Endothelial cell of umbilical vein (primary cell): ENCODE results near the gene URM1. TPM values are rescaled to one million over a fixed set of nuclear protein-coding genes. Genes with fewer than 3 reads are reported as not detected.

ENCODE experiments used
- BruUV-seq: library from RNA; stranded (reverse); fragments of 400-500 nt; replicated peaks from 2 replicates; lab custom pipeline; 2021; lab: Mats Ljungman, UMichigan
- CTCF ChIA-PET: fragments of 300-600, 350-600 bp; sonication (Branson Sonifier 250); formaldehyde crosslinking; loops from one replicate; lab custom pipeline; 2021; ENCODE audit warnings: antibody characterized with exemption, inconsistent platforms; lab: Charles Lee
- POLR2A ChIA-PET: fragments of 300-600, 350-600 bp; sonication (Branson Sonifier 250); formaldehyde crosslinking; loops from one replicate; lab custom pipeline; 2021; ENCODE audit warnings: antibody characterized with exemption, inconsistent platforms; lab: Charles Lee
- DNase-seq: peaks from one replicate; pipeline ENCODE4 v3.0.0-alpha.2; 2011; ENCODE audit warnings: low read depth, low spot score
- FAIRE-seq: peaks from 2 replicates; lab custom pipeline; 2011; peaks lifted over from hg19 to GRCh38; lab: Jason Lieb, UNC
- H2AFZ ChIP-seq: 2 replicates; pipeline ENCODE4 v1.6.0; 2012; ENCODE audit warnings: low read depth, low read length, control low read depth, inconsistent platforms
- H3K27ac ChIP-seq: 2 replicates; pipeline ENCODE4 v1.5.1; 2011; ENCODE audit warnings: low read depth, mild to moderate bottlenecking, control low read depth, low read length, moderate library complexity; ENCODE audit not compliant: insufficient read depth
- H3K27me3 ChIP-seq, 2 experiments: 2 replicates each; pipeline versions ENCODE4 v1.6.0 to v1.6.1; 2011; ENCODE audit warnings: low read length in 2 of 2, mixed read lengths in 1 of 2; ENCODE audit not compliant: control insufficient read depth in 2 of 2, insufficient read depth in 2 of 2
- H3K36me3 ChIP-seq, 2 experiments: 2 replicates in 1 of 2; 3 replicates in 1 of 2; pipeline ENCODE4 v1.5.1; 2011; ENCODE audit warnings: low read length in 2 of 2, mild to moderate bottlenecking in 1 of 2, moderate library complexity in 1 of 2; ENCODE audit not compliant: control insufficient read depth in 2 of 2, insufficient read depth in 2 of 2; ENCODE audit errors: extremely low read depth in 1 of 2
- H3K4me1 ChIP-seq: 3 replicates; pipeline ENCODE4 v1.5.1; 2011; ENCODE audit warnings: mild to moderate bottlenecking, low read length; ENCODE audit not compliant: control insufficient read depth, insufficient read depth; ENCODE audit errors: extremely low read depth
- H3K4me2 ChIP-seq: 2 replicates; pipeline ENCODE4 v1.6.1; 2011; ENCODE audit warnings: low read length, control low read depth, mixed read lengths; ENCODE audit not compliant: insufficient read depth
- H3K4me3 ChIP-seq, 3 experiments: fragments of 200-600 bp in 1 of 3; sonication (generic), shearing (Covaris generic) in 1 of 3; replicated peaks in 1 of 3; 2 replicates each; pipeline ENCODE4 v1.5.1; 2011 to 2016; ENCODE audit warnings: control low read depth in 3 of 3, low read length in 3 of 3, mild to moderate bottlenecking in 2 of 3, inconsistent platforms in 1 of 3, low read depth in 1 of 3, moderate library complexity in 1 of 3; ENCODE audit not compliant: insufficient read depth in 1 of 3
- H3K79me2 ChIP-seq: 2 replicates; pipeline ENCODE4 v1.6.0; 2012; ENCODE audit warnings: low read length, inconsistent platforms; ENCODE audit not compliant: control insufficient read depth, insufficient read depth
- H3K9ac ChIP-seq: replicated peaks from 2 replicates; pipeline ENCODE3; 2011; ENCODE audit warnings: low read length, control low read depth; ENCODE audit not compliant: insufficient read depth; ENCODE audit errors: extremely low read depth
- H3K9me1 ChIP-seq: replicated peaks from 3 replicates; pipeline ENCODE4 v1.6.0; 2011; ENCODE audit warnings: mild to moderate bottlenecking, low read length; ENCODE audit not compliant: control insufficient read depth, insufficient read depth; ENCODE audit errors: extremely low read depth
- H3K9me3 ChIP-seq: replicated peaks from 2 replicates; pipeline ENCODE4 v1.5.1; 2012; ENCODE audit warnings: low read length, inconsistent platforms; ENCODE audit not compliant: control insufficient read depth, insufficient read depth
- H4K20me1 ChIP-seq: replicated peaks from 2 replicates; pipeline ENCODE3; 2011; ENCODE audit warnings: mild to moderate bottlenecking, low read length; ENCODE audit not compliant: control insufficient read depth, insufficient read depth; ENCODE audit errors: extremely low read depth
- FOS ChIP-seq: IDR thresholded peaks from 2 replicates; pipeline ENCODE4 v1.6.1; 2011; ENCODE audit warnings: mild to moderate bottlenecking, low read length, moderate library complexity, borderline replicate concordance; ENCODE audit not compliant: insufficient read depth
- JUN ChIP-seq: IDR thresholded peaks from 2 replicates; pipeline ENCODE4 v1.6.1; 2011; ENCODE audit warnings: borderline replicate concordance, low read depth; ENCODE audit not compliant: insufficient read length, insufficient read depth
- MYC ChIP-seq: IDR thresholded peaks from one replicate; pipeline ENCODE4 v1.6.1; 2011; ENCODE audit warnings: mild to moderate bottlenecking, low read depth, low read length
- POLR2A ChIP-seq: IDR thresholded peaks from 2 replicates; pipeline ENCODE4 v1.6.1; 2012; ENCODE audit warnings: low read depth, mild to moderate bottlenecking, control low read depth, low read length
- POLR2AphosphoS5 ChIP-seq: IDR thresholded peaks from 2 replicates; pipeline ENCODE4 v1.6.1; 2012; ENCODE audit warnings: low read depth, mild to moderate bottlenecking, control low read depth, low read length, moderate library complexity; ENCODE audit not compliant: insufficient read depth
- dilution Hi-C: fragments of 300-500 bp; cut with MboI; formaldehyde crosslinking; loops from one replicate; pipeline ENCODE4 v1.15.0; 2019; ENCODE audit warnings: low sequenced_read_pairs; ENCODE audit not compliant: extremely low pct_ligation_motif_present
- intact Hi-C: fragments of 100-400 bp; cut with micrococcal nuclease; formaldehyde crosslinking; loops from one replicate; pipeline ENCODE4 v1.10.0; 2022
- polyA plus RNA-seq, 4 experiments: library from polyadenylated mRNA; depleted of rRNA in 3 of 4; stranded (reverse) in 3 of 4; unstranded in 1 of 4; fragments of >200 nt; gene quantifications; 2 replicates each; pipeline versions ENCODE4 v1.2.1 to v1.2.3, GENCODE V29; 2011 to 2012; ENCODE audit warnings: missing spikeins in 1 of 4
- total RNA-seq: library from RNA; stranded (reverse); gene quantifications from 2 replicates; pipeline ENCODE4 v1.2.3, GENCODE V29; 2021
- TF ChIP-seq, protein P1 (sequence below), 2 donors: IDR thresholded peaks; 1 replicate in 1 of 2; 2 replicates in 1 of 2; pipeline ENCODE4 v1.5.1; 2011; ENCODE audit warnings: low read length in 2 of 2, mild to moderate bottlenecking in 2 of 2, moderate library complexity in 2 of 2, control low read depth in 1 of 2, inconsistent platforms in 1 of 2, low read depth in 1 of 2; ENCODE audit not compliant: insufficient read depth in 1 of 2; ENCODE audit errors: extremely low read depth in 1 of 2
- TF ChIP-seq, protein P2 (sequence below): IDR thresholded peaks from 2 replicates; pipeline ENCODE4 v1.6.1; 2011; ENCODE audit not compliant: insufficient read depth, insufficient read length

Gene URM1
- total and polyA plus RNA-seq, 2 donors (not counting 3 experiments of a cell fraction or from before 2014, with no cell fraction given), result 86.5 to 100 TPM

DNA sequence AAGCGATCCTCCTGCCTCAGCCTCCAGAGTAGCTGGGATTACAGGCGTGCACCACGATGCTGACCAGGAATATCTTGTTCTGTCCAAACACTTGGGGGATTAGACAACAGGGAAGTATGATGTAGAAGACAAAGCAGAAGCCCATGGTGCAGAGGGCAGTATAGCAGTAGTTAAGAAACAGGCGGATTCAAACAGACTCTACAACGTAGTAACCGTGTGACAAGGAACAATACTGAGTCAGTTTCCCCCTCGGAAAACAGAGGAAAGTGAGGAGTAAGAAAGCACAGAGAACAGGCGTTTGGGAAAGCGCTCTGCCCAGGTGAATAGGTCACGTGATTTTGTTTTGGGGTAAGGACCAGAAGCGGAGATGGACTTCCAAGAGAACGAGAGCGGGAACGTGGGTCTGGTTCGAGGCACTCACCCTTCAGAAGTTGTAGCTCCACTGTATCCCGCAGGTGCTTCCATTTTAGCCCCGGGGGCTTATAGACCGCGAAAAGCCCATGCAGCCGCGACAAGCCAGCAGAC is 49.2 kb upstream of the URM1 start:
- Histone ChIP-seq H3K27ac (peak overlapping the region; percentile 56), H2AFZ (peak overlapping the region; percentile 76), H4K20me1 (no peaks in the 10 kb centered on the region), H3K9me3 (no peaks in the 10 kb centered on the region), H3K4me3 (peak overlapping the region; percentile 45 to 92 (median 83)), H3K9me1 (no peaks in the 10 kb centered on the region), H3K4me2 (peak overlapping the region; percentile 78), H3K79me2 (peaks cover 25% of the 10 kb centered on the region), H3K9ac (peak overlapping the region; percentile 79), H3K36me3 (peaks cover 7 to 12% of the 10 kb centered on the region in 2 experiments), H3K27me3 (no peaks in the 10 kb centered on the region), H3K4me1 (peaks cover 12% of the 10 kb centered on the region)
- POLR2A ChIA-PET, result no interaction called here
- FAIRE-seq (no peak), DNase-seq (no peak)
- dilution Hi-C loops (no loop called here), intact Hi-C loops (loop anchor here (1.0 to 2.0 kb wide), 6 partner anchors 15 to 49 kb away; partner anchors contain the start of genes SLC27A4 and URM1)
- no peak for TF ChIP-seq JUN
- BruUV-seq, result TSS peak; percentile 66
- CTCF ChIA-PET, result interaction anchor here (0.8 kb wide), 1 partner anchor 19 kb away, joined by 3 read pairs; no protein-coding TSS in a partner anchor

DNA sequence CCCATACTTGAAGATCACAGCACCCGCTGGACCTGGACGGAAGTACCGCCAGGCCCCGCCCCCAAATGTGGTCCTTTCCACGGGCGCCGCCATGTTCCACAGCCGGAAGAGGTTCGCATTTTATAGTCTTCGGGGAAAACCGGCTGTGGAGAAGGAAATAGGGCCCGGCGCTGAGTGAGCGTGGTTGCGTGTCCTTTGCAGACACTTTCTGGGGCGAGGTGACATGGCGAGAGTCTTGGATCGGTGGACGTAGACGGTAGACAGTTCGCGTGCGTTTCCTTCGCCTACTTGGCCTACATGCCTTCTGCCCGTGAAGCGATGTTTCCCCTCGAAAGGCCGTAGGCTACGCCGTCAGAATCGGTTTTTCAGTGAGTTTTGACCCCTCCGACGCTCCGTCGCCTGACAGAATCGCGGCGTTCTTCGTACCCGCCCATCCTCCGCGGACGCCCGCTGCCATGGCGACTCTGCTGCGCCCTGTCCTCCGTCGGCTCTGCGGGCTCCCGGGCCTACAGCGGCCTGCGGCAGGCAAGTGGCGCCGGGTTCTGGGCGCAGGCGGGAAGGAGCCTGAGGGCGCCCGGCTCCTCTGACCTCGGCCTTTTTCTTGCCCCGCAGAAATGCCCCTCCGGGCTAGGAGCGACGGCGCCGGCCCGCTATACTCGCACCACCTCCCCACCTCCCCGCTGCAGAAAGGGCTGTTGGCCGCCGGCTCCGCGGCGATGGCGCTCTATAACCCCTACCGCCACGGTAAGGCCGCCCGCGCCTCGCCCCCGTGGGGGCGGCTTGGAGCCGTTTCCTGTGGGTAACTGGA is 48.6 kb upstream of the URM1 start, which contains the start of the genes COQ4 and TRUB2:
COQ4 (plus strand) TSS at position 436 of the 808 bp plus-strand sequence; CDS start at position 456, 20 bp downstream.
TRUB2 (minus strand) TSS at position 44 of the 808 bp plus-strand sequence; CDS start at position 5, 39 bp downstream.
- Histone ChIP-seq H3K79me2 (peaks cover 25% of the 10 kb centered on the region), H3K4me1 (peaks cover 12% of the 10 kb centered on the region), H4K20me1 (no peaks in the 10 kb centered on the region), H3K9me3 (no peaks in the 10 kb centered on the region), H3K9ac (peak within 1 kb of the TSS; percentile 79), H3K9me1 (no peaks in the 10 kb centered on the region), H3K4me2 (peak within 1 kb of the TSS; percentile 90), H3K27me3 (no peaks in the 10 kb centered on the region), H2AFZ (peak within 1 kb of the TSS; percentile 82), H3K4me3 (peak within 1 kb of the TSS; percentile 83 to 92 (median 83)), H3K36me3 (peaks cover 3 to 11% of the 10 kb centered on the region in 2 experiments), H3K27ac (peak within 1 kb of the TSS; percentile 56)
- BruUV-seq, result TSS peak; percentile 54
- CTCF ChIA-PET, result no interaction called here
- dilution Hi-C loops (no loop called here), intact Hi-C loops (loop anchor here (1.0 to 2.0 kb wide), 6 partner anchors 15 to 48 kb away; partner anchors contain the start of genes SLC27A4 and URM1)
- POLR2A ChIA-PET, result no interaction called here
- FAIRE-seq, result peak; percentile 96
- TF ChIP-seq, protein P1, sequence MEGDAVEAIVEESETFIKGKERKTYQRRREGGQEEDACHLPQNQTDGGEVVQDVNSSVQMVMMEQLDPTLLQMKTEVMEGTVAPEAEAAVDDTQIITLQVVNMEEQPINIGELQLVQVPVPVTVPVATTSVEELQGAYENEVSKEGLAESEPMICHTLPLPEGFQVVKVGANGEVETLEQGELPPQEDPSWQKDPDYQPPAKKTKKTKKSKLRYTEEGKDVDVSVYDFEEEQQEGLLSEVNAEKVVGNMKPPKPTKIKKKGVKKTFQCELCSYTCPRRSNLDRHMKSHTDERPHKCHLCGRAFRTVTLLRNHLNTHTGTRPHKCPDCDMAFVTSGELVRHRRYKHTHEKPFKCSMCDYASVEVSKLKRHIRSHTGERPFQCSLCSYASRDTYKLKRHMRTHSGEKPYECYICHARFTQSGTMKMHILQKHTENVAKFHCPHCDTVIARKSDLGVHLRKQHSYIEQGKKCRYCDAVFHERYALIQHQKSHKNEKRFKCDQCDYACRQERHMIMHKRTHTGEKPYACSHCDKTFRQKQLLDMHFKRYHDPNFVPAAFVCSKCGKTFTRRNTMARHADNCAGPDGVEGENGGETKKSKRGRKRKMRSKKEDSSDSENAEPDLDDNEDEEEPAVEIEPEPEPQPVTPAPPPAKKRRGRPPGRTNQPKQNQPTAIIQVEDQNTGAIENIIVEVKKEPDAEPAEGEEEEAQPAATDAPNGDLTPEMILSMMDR (IDR thresholded peaks at IDR 0.05; ENCODE audit: extremely low read depth in 1 of 2, insufficient read depth in 1 of 2, low read depth in 1 of 2, low read length in 2 of 2), result no peak
- TF ChIP-seq POLR2AphosphoS5, result peak; percentile 81
- TF ChIP-seq, protein P2, sequence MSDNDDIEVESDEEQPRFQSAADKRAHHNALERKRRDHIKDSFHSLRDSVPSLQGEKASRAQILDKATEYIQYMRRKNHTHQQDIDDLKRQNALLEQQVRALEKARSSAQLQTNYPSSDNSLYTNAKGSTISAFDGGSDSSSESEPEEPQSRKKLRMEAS, result peak; percentile 82
- TF ChIP-seq MYC, result peak; percentile 55
- TF ChIP-seq POLR2A, result peak; percentile 72
- peak; percentile 9 for TF ChIP-seq FOS
- peak; percentile 95 for DNase-seq
